ENCODE data around the gene PROK2. TPM values are rescaled to one million over a fixed set of nuclear protein-coding genes. Genes with fewer than 3 reads are reported as not detected.

The PROK2 gene
- total and polyA plus RNA-seq, 10 of the 15 experiments (the other 5 are each of a cell fraction or from before 2014, with no cell fraction given): not detected

DNA sequence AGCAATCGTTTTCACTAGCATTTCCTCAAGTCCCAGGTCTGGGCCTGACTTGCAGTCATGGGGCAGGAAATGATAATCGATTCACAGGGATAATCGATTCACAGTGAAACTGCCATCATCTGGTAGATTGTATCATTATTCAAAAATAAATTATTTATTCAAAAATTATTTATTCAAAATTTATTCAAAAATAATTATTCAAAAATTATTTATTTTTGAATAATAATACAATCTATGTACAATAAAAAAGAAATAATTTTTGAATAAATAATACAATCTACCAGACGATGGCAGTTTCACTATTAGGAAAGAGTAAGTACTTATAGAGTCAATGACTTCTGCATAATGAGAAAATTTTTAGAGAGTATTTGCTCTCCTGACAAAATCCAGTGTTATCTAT lies 28.1 kb upstream of the PROK2 start (continued):
- TF ChIP-seq, protein P1, sequence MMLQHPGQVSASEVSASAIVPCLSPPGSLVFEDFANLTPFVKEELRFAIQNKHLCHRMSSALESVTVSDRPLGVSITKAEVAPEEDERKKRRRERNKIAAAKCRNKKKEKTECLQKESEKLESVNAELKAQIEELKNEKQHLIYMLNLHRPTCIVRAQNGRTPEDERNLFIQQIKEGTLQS (IDR thresholded peaks at IDR 0.05; ENCODE audit: borderline replicate concordance, extremely low read depth, low read depth, low read length): no peak
- TF ChIP-seq SIN3A (IDR thresholded peaks at IDR 0.05; ENCODE audit: low read depth, low read length) (no peak), KDM1A (IDR thresholded peaks at IDR 0.05; ENCODE audit: borderline replicate concordance) (no peak), SRF (IDR thresholded peaks at IDR 0.05; ENCODE audit: low read depth in 2 of 2, low read length in 2 of 2) (no peak), CBFB (IDR thresholded peaks at IDR 0.05; ENCODE audit: low read depth) (no peak), ZNF384 (IDR thresholded peaks at IDR 0.05; ENCODE audit: borderline replicate concordance, low read depth, low read length) (no peak), ASH2L (IDR thresholded peaks at IDR 0.05; ENCODE audit: borderline replicate concordance, low read depth) (no peak), CHD1 (IDR thresholded peaks at IDR 0.05; ENCODE audit: low read depth, low read length) (no peak), NFYA (IDR thresholded peaks at IDR 0.05; ENCODE audit: borderline replicate concordance, low read depth, low read length) (no peak)

DNA sequence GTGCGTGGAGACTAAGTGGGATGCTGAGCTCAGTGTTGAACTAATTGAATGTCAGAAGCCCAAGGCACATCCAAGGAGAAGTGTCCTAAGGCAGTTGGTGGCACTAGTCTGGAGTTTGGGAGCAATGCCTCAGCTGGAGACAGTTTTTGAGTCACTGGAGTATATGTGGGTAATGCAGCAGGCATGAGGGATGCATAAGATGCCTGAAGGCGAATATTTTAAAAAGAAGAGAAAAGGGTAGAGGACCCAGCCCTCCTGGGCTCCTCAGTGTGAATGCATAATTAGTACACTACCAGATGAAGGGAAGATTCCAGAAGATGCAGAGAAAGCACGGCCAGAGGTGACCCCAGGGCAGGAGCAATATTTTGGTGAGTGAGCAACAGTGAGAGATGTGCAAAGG lies 25.1 kb upstream of the PROK2 start:
- SMC1A ChIA-PET (ENCODE audit: uncharacterized antibody, unreplicated experiment): no interaction called here
- intact Hi-C loops (cut with micrococcal nuclease; ENCODE audit: unreplicated experiment) (no loop called here), in situ Hi-C loops (cut with MboI) (no loop called here)
- DNase-seq (ENCODE audit: low read depth, low spot score) (no peak), ATAC-seq (no peak), FAIRE-seq (no peak)
- H3K9me3 ChIP-seq (replicated peaks; ENCODE audit: control insufficient read depth, insufficient read depth, low read length): no peaks in the 10 kb centered on the region
- no peaks in the 10 kb centered on the region for H4K20me1 ChIP-seq (ENCODE audit: control insufficient read depth, insufficient read depth)
- no TSS peak for BruUV-seq (replicated peaks)
- H3K36me3 ChIP-seq (ENCODE audit: control insufficient read depth in 2 of 2, insufficient read depth in 2 of 2, low read length in 1 of 2): no peaks in the 10 kb centered on the region
- RAD21 ChIA-PET (ENCODE audit: unreplicated experiment): interaction anchor here (0.6 kb wide), 1 partner anchor 128 kb away, joined by 3 read pairs; no protein-coding TSS in a partner anchor
- no peak overlapping the region for H2AFZ ChIP-seq (ENCODE audit: control insufficient read depth, low read depth, low read length)
- no peak overlapping the region for H3K27ac ChIP-seq (ENCODE audit: control insufficient read depth, insufficient read depth)
- CTCF ChIA-PET: interaction anchor here (0.7 kb wide), 1 partner anchor 66 kb away, joined by 3 read pairs; no protein-coding TSS in a partner anchor
- H3K4me3 ChIP-seq: no peak overlapping the region
- H3K4me2 ChIP-seq (ENCODE audit: control insufficient read depth, insufficient read depth): no peak overlapping the region
- WGBS (ENCODE audit: insufficient coverage, insufficient replicate concordance, low lambda C conversion rate, missing lambda C conversion rate): 3% methylated on average over 3 of the region's 3 CpGs
- H3K4me1 ChIP-seq (ENCODE audit: control insufficient read depth, insufficient read depth, low read length): no peaks in the 10 kb centered on the region
- H3K9ac ChIP-seq (ENCODE audit: control insufficient read depth, insufficient read depth, low read length): no peak overlapping the region
- POLR2A ChIA-PET: no interaction called here
- H3K27me3 ChIP-seq (replicated peaks in 1 of 2; ENCODE audit: control insufficient read depth in 2 of 2, insufficient read depth in 2 of 2, low read length in 1 of 2): peaks cover 0 to 2% of the 10 kb centered on the region in 2 experiments; a peak in 1 of 4 replicates
- no peaks in the 10 kb centered on the region for H3K79me2 ChIP-seq (ENCODE audit: control insufficient read depth, insufficient read depth, low read length)
- TF ChIP-seq MEF2B (IDR thresholded peaks at IDR 0.05; ENCODE audit: partially characterized antibody, poor library complexity, severe bottlenecking) (no peak), NFIC (IDR thresholded peaks at IDR 0.05; ENCODE audit: low read depth, low read length) (no peak), NR2C2 (IDR thresholded peaks at IDR 0.05; ENCODE audit: borderline replicate concordance, control insufficient read depth, insufficient read length, low read depth) (no peak), RELA (IDR thresholded peaks at IDR 0.05; ENCODE audit: borderline replicate concordance, partially characterized antibody) (no peak), PML (IDR thresholded peaks at IDR 0.05; ENCODE audit: low read length) (no peak), ZZZ3 (IDR thresholded peaks at IDR 0.05; ENCODE audit: control insufficient read depth, insufficient read length, low read depth) (no peak), POLR2AphosphoS5 (IDR thresholded peaks at IDR 0.05; ENCODE audit: low read length) (no peak), CBX5 (IDR thresholded peaks at IDR 0.05; ENCODE audit: low read depth) (no peak), ZNF24 (IDR thresholded peaks at IDR 0.05) (no peak)
- TF ChIP-seq, protein P2, sequence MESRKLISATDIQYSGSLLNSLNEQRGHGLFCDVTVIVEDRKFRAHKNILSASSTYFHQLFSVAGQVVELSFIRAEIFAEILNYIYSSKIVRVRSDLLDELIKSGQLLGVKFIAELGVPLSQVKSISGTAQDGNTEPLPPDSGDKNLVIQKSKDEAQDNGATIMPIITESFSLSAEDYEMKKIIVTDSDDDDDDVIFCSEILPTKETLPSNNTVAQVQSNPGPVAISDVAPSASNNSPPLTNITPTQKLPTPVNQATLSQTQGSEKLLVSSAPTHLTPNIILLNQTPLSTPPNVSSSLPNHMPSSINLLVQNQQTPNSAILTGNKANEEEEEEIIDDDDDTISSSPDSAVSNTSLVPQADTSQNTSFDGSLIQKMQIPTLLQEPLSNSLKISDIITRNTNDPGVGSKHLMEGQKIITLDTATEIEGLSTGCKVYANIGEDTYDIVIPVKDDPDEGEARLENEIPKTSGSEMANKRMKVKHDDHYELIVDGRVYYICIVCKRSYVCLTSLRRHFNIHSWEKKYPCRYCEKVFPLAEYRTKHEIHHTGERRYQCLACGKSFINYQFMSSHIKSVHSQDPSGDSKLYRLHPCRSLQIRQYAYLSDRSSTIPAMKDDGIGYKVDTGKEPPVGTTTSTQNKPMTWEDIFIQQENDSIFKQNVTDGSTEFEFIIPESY (IDR thresholded peaks at IDR 0.05): no peak
- TF ChIP-seq, protein P3, sequence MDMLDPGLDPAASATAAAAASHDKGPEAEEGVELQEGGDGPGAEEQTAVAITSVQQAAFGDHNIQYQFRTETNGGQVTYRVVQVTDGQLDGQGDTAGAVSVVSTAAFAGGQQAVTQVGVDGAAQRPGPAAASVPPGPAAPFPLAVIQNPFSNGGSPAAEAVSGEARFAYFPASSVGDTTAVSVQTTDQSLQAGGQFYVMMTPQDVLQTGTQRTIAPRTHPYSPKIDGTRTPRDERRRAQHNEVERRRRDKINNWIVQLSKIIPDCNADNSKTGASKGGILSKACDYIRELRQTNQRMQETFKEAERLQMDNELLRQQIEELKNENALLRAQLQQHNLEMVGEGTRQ (IDR thresholded peaks at IDR 0.05; ENCODE audit: borderline replicate concordance, low read depth, low read length): no peak
- TF ChIP-seq, protein P4, sequence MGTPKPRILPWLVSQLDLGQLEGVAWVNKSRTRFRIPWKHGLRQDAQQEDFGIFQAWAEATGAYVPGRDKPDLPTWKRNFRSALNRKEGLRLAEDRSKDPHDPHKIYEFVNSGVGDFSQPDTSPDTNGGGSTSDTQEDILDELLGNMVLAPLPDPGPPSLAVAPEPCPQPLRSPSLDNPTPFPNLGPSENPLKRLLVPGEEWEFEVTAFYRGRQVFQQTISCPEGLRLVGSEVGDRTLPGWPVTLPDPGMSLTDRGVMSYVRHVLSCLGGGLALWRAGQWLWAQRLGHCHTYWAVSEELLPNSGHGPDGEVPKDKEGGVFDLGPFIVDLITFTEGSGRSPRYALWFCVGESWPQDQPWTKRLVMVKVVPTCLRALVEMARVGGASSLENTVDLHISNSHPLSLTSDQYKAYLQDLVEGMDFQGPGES (IDR thresholded peaks at IDR 0.05): no peak
